Measurements from ENCODE around the gene TIE1. TPM values are rescaled to one million over a fixed set of nuclear protein-coding genes. Genes with fewer than 3 reads are reported as not detected.
A peak's percentile ranks its signal among the peaks of the same experiment; 100 is the strongest.

The TIE1 gene
- total RNA-seq, 1 experiment from 2014 or later: 3.2 TPM

DNA sequence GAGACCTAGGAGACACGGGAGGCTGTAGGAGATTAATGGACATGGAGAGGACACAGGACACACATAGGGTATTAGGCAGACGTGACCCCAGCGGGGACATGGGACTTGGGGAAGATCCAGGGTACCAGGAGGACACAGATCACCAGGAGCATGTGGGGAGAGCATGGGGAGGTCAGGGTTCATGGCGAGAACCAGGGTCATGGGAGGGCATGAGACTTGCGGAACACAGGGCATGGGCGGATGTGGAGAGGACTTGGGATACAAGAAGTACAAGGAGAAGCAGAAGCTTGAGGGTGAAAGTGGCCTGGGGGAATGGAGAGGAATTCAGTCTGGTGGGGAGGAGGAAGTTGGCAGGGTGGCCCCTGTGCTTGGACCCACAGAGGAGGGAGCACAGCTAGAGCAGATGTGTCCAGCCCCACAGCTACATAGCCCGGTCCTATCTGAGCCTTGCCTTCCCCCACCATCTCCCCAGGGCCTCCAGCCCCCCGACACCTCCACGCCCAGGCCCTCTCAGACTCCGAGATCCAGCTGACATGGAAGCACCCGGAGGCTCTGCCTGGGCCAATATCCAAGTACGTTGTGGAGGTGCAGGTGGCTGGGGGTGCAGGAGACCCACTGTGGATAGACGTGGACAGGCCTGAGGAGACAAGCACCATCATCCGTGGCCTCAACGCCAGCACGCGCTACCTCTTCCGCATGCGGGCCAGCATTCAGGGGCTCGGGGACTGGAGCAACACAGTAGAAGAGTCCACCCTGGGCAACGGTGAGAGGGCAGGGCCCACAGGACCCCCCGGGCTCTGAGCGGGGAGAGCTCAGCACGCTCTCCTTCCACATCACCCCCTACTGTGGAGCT is 12.1 kb downstream of the TIE1 start:
- no peak for DNase-seq (ENCODE audit: low spot score)

DNA sequence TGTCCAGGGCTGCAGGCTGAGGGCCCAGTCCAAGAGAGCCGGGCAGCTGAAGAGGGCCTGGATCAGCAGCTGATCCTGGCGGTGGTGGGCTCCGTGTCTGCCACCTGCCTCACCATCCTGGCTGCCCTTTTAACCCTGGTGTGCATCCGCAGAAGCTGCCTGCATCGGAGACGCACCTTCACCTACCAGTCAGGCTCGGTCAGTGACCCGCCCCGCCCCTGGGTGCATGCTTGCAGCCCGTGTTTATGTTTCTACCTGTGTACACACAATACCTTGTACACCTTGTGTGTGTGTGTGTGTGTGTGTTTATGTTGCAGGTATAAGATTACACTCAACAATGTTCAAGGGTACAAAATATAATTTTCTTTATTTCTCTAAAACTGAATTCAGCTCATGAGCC is 13.0 kb downstream of the TIE1 start:
- DNase-seq (ENCODE audit: low spot score): no peak

DNA sequence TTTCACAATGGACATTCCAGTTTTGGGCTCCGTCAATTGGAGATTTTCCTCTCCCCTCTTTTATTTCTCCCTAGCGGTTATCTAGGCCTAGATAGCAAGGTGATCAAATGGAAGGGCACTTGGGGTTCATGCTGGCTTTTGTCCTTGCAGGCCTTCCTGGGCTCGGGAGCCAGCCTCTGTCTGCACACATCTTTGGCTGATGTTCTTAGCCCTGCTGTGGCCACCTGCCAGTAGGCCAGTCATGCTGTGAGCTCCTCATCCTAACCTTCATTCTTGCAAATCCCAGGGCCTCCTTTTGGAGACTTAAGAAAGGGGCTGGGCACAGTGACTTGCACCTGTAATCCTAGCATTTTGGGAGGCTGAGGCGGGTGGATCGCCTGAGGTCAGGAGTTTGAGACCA is 13.5 kb downstream of the TIE1 start:
- DNase-seq (ENCODE audit: low spot score): no peak

DNA sequence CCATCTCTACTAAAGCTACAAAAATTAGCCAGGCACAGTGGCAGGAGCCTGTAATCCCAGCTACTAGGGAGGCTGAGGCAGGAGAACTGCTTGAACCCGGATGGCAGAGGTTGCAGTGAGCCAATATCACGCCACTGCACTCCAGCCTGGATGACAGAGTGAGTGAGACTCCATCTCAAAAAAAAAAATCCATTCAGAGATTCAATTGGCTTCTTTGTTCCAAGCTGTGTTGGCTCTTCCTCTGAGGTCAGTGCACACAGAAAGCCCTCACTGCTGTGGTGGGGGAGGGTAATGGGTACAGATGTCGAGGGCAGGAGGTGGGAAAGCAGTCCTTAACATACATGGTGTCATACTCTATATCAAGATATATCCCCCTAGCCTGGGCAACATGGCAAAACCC is 14.7 kb downstream of the TIE1 start:
- DNase-seq (ENCODE audit: low spot score): no peak

DNA sequence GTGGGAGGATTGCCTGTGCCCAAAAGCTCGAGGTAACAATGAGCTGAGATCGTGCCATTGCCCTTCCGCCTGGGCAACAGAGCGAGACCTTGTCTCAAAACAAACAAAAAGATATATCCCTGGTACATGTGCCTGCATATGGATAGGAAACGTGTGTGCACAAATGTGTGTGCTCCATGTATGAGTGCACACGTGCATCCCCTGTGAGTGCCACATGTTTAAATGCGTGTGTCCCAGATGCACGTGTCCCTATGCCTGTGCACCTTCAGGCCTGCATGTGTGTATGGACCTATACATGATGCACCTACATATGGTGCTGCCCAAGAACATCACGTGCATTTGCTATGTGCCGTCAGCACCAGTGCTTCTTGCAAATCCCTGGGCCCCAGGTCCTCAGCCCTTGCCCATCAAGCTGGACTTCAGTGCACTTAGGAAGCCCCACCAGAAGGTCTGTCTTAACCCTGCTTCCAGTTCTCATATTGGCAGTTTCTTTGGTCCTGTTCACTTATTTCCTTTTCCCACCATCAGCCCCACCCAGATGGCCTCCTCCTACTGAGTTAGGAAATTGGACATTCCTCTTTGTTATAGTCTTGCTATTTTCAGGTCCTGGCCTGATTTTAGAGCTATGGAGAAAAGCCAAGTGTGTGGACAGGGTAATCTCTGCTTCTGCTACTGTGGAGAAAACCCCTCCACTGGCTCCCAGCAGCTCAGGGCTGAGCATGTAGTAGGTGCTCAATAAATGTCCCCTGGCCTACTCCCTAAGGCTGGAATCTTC is 15.4 kb downstream of the TIE1 start:
- DNase-seq (ENCODE audit: low spot score): no peak

DNA sequence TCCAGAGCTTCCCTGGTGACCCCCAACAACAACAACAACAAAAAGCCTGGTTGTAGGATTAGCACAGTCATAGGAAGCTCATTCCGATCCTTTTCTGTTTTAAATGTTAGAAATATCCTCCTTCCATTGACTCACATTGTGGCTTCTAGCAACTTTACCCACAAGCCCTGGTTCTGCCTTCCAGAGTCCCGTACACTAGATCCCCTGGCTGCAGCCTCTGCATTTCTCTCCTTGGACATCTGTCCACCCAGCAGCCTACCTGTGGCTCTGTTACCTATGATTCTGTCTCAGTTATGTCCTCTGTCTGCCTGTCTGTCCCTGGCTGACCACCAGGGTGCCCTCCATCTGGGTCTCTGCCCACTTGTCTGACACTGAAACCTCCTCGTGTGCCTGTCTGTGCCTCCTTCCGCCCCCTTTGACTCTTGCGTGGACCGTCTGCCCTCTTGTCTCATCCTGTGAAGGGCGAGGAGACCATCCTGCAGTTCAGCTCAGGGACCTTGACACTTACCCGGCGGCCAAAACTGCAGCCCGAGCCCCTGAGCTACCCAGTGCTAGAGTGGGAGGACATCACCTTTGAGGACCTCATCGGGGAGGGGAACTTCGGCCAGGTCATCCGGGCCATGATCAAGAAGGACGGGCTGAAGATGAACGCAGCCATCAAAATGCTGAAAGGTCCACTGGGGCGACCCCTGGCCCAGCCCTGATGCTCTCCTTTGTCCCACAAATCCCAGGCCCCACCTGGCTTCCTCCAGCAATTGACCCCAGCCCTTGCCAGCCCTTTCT is 16.1 kb downstream of the TIE1 start:
- DNase-seq (ENCODE audit: low spot score): no peak

DNA sequence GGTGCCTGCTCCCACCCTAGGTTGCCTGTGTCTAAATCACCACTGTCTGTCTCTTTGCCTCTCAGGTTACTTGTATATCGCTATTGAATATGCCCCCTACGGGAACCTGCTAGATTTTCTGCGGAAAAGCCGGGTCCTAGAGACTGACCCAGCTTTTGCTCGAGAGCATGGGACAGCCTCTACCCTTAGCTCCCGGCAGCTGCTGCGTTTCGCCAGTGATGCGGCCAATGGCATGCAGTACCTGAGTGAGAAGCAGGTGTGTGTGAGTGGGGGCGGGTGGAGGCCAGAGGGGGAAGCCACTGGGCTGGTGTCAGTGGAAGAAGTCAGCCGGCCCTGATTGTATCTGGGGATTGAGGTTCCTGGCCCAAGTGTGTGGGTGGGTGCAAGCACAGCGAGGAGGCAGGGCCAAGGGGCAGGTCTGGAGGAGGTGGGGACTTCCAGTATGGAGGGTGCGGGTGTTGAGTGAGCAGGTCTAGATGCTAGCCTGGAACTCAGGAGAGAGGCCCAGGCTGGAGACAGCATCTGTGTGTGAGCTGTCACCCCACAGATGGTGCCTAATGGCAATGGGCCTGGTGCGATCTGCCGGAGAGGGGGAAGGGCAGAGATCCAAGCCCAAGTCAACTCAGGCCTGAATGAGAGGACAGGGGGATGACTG is 17.2 kb downstream of the TIE1 start:
- DNase-seq (ENCODE audit: low spot score): no peak

DNA sequence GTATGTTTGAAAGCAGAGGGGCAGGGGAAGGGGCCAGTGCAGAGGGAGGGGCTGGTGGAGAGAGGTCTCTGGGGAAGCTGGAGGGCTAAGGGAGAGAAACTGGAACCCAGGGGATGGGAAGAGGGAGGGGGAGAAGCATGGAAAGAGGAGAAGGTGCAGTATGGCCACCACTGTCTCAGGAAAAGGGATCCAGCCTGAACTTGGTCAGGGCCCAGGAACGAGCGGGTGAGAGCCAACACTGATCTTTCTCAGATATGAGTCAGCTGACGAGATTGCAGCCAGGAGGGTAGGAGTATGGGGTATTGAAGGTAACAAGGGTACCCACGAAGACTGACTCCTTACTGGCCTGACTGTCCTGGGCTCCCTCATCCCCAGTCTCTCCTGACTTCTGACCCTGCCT is 18.0 kb downstream of the TIE1 start:
- DNase-seq (ENCODE audit: low spot score): no peak

DNA sequence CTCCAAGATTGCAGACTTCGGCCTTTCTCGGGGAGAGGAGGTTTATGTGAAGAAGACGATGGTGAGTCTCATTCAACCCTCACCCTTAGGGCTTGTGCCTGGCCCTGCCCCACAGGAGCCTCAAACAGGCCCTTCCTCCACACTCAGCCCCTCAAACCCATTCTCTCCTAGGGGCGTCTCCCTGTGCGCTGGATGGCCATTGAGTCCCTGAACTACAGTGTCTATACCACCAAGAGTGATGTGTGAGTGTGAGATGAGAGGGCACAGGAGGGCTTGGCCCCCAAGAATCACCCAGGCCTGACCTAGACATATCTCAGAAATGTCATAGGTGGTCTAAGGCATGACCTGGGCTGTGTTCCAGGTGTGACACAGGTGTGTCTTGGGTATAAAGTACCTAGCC is 18.5 kb downstream of the TIE1 start:
- no peak for DNase-seq (ENCODE audit: low spot score)

DNA sequence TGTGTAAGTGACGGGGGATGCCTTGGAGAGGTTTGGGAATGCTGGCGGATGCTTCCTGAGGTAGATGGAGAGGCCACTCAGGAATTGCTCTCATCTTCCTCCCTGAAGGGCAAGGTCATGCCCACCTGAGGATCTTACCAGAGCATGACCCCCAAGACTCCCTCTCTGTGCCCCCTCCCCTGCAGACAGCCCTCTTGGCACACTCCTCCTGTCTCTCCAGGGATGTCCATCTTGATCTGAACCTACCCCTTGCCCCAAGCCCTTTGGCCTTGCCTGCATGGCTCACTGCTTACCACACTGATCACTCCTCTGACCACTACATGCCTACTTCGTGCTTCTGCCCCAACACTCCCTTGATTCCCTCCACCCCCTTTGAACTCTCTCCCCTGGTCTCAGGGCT is 19.0 kb downstream of the TIE1 start:
- DNase-seq (ENCODE audit: low spot score): no peak

DNA sequence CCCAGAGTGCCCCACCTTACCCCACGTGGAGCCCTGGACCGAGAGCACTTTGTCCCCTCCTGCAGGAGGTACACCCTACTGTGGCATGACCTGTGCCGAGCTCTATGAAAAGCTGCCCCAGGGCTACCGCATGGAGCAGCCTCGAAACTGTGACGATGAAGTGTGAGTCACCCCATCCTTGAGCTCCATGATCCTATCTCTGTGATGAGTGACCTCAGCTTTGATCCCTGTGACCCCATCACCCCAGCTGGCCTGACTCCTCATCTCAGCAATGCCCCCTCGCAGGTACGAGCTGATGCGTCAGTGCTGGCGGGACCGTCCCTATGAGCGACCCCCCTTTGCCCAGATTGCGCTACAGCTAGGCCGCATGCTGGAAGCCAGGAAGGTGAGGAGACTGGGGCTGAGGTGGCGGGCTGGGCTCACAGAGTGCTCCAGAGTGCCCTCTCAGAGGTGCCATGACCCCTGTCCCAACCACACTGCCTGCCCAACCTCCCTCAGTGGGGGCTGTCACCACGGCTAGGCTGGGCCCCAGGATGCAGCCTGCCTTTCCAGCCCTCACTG is 20.6 kb downstream of the TIE1 start:
- DNase-seq (ENCODE audit: low spot score): no peak

DNA sequence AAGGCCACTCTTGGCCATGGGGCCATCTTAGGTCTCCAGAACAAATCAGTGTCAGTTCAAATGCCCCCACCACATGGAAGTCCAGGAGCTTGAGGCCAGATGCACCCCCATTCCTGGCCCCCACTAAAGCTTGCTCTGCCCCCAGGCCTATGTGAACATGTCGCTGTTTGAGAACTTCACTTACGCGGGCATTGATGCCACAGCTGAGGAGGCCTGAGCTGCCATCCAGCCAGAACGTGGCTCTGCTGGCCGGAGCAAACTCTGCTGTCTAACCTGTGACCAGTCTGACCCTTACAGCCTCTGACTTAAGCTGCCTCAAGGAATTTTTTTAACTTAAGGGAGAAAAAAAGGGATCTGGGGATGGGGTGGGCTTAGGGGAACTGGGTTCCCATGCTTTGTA is 21.7 kb downstream of the TIE1 start:
- DNase-seq (ENCODE audit: low spot score): no peak

DNA sequence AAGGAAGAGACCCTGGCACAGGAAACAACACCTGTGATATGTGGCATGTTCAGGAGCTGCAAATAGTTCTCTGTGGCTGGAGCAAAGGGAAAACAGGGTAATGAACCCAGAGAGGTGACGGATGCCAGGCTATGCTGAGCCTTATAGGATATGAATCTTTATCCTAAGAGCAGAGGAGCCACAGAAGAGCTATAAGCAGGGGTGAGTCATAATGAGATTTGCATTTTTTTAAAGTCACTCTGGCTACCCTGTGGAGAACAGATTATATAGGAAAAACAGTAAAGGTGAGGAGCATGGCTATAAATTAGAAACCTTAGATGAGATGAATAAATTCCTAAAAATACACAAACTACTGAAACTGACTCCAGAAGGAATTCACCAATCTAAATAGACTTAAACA is 24.0 kb downstream of the TIE1 start:
- DNase-seq (ENCODE audit: low spot score): no peak

DNA sequence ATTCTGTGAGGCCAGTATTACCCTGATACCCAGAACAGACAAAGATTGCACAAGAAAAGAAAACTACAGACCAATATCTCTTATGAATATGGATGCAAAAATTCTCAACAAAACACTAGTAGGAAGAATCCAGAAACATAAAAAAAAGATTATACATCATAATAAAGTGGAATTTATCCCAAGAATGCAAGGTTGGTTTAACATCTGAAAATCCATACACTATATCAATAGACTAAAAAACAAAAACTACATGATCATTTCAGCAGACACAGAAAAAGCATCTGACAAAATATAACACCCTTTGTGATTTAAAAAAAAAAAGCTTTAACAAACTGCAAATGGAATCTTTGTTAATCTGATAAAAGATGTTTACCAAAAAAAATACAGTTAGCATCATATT is 24.6 kb downstream of the TIE1 start:
- DNase-seq (ENCODE audit: low spot score): no peak

DNA sequence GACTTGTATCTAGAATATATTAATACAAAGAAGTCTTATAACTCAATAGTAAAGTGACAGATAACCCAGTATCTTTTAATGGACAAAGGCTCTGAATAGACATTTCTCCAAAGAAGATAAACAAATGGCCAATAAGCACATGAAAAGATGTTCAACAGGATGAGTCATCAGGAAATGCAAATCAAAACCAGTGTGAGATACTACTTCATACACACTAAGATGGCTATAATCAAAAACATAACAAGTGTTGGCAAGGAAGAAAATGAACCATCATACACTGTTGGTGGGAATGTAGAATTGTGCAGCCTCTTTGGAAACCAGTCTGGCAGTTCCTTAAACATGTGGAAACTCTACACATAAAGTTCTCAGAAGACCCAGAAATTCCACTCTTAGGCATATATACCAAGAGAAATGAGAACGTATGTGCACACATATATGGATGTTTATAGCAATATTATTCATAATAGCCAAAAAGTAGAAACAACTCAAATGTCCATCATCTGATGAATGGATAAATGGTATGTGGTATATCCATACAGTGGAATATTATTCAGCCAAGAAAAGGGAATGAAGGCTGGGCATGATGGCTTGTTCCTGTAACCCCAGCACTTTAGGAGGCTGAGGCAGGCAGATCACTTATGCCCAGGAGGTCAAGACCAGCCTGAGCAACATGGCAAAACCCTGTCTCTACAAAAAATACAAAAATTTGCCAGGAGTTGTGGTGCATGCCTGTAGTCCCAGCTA is 26.9 kb downstream of the TIE1 start:
- no peak for DNase-seq (ENCODE audit: low spot score)

DNA sequence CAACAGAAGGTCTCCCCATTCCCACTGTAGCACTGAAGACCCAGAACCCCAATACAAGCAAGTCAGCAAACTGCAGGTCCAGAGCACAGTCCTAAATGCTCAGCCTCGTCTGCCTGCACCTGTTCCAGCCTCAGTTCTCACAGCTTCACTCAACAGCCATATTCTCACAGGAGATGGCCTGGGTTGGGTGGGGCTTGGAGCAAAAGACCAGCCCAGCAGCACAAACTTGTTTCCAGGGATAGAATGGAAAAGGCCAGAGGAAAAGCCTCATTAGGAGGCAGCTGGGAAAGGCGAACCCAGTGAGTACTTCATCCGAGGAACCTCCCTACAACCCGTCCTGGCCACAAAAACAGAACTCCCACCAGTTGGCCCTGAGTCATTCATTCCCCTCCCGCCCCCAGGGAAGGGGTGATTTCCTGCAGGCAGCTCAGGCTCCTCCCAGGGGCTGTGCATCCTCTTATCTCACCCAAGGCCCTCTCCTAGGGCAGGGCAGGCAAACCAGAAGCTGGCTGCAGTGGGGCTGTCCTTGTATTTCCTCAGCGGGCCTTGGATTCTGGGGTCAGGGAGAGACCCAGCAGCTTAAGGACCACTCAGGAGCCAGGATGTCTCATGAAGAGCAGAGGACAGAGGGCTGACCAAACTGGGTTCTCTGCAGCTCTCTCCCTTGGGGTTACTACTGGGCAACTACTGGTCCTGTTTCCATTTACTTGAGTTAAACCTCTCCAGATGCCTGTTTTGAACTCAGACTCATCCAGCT is 29.4 kb downstream of the TIE1 start:
- peak; percentile 86 for DNase-seq (ENCODE audit: low spot score)

DNA sequence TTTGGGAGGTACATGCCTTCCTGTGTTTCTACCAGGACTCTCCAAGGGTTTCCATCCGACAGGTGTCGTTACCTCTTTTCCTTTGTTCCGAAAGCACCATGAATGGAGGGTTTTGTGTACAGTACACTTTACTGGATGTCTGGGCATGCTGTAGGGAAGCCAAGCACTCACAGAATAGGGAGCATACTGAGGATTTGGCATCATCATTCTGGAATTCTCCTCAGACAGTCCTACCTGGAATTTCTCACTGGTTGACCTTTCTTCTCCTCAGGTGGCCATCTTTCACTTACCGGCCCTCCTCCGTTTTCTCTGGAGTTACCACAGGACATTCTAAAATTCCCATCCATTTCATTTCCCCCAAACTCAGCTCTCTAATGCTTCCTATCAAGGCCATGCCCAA is 30.9 kb downstream of the TIE1 start:
- DNase-seq (ENCODE audit: low spot score): no peak

DNA sequence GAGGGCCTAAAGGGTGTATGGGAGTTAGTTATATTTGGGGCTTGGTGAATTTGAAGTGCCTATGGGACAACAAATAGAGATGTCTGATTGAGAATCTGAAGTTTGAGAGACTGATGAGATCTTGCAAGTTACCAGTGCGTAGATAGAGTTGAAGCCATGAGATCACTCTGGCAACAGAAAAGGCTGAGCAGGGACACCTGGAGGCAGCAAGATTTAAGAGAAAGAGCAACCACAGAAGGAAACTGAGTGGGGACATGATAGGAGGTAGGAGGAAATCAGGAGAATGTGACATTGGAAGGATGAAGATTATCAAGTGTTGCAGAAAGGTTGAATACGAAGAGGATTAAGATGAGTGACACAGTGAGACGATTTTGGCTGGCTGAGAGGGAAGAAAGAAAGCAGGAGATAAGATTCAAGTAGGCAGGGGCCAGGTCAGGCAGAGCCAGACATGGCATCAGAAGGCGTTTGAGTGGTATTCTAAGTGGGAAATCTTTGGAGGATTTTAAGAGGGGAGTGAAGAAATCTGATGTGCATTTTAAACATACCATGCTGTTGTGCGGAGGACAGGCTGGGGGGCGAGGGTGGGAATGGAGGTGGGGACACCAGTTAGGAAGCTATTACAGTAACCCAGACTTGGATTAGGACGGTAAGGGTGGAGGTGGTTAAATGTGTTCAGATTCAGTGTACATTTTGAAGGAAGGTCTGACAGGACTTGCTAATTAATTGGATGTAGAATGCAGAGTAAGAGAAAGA is 33.8 kb downstream of the TIE1 start:
- no peak for DNase-seq (ENCODE audit: low spot score)

DNA sequence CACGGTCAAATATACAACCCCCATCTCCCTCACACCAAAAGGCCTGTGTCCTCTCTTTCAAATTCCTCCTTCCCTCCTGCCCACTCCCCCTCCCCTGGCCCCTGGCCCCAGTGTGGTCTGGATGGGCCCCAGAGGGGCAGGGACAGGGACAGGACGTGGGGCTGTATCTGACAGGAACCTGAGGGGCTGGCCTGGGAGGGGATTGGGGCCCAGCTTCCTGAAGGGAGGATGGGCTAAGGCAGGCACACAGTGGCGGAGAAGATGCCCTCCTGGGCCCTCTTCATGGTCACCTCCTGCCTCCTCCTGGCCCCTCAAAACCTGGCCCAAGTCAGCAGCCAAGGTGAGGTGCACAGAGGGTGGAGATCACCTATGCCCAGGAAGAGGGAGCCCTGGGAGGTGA is 36.8 kb downstream of the TIE1 start, which contains the start of gene MPL:
MPL (plus strand) TSS at position 231 of the 400 bp plus-strand sequence; CDS start at position 262, 31 bp downstream.
- no peak for DNase-seq (ENCODE audit: low spot score)
